ENCODE results near the gene COPS7B.
A peak's percentile ranks its signal among the peaks of the same experiment; 100 is the strongest.
"Not testable (repeated sequence)": the region's sequence is repeated elsewhere in the genome, so short reads cannot be mapped to it uniquely, and the experiment has no call there.

The COPS7B gene

GRCh38 chr2:231786177-231786916 is at the start of gene COPS7B:
Gene COPS7B (plus strand): TSS chr2:231786445. CDS start chr2:231788571, 2,126 bp downstream.
- peak; percentile 83 for DNase-seq

GRCh38 chr2:231737761-231738160 is 48.5 kb upstream of the COPS7B start:
- no peak for DNase-seq

- no peak for DNase-seq
Measured at GRCh38 chr2:231743376-231744116, 42.7 kb upstream of the COPS7B start.

GRCh38 chr2:231745303-231746038 is 40.8 kb upstream of the COPS7B start:
- DNase-seq: no peak

GRCh38 chr2:231748153-231748896 is 37.9 kb upstream of the COPS7B start:
- DNase-seq: not testable (repeated sequence)

- DNase-seq: not testable (repeated sequence)
Measured at GRCh38 chr2:231749016-231749415, 37.2 kb upstream of the COPS7B start.

GRCh38 chr2:231751042-231751815 is 35.0 kb upstream of the COPS7B start:
- DNase-seq: no peak

GRCh38 chr2:231752061-231752460 is 34.2 kb upstream of the COPS7B start:
- DNase-seq: no peak

DNA sequence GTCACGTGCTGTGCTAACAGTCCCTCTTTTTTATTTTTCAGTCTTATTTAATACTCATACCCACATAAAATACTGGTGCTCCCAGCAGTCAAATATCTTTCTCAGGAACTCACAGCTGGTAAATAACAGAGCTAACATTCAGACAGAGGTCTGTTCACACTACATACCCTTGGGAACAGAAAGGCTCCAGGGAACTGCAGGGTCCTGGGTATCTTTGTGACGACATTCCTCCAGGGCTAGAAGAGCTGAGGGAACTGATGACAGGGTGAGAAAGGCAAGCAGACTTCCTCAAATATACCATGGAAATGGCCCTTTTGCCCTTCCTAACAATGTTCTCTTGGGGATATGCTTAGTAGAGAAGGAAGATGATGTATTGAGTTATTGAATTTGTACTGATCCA is 24.5 kb upstream of the COPS7B start:
- DNase-seq: no peak

DNA sequence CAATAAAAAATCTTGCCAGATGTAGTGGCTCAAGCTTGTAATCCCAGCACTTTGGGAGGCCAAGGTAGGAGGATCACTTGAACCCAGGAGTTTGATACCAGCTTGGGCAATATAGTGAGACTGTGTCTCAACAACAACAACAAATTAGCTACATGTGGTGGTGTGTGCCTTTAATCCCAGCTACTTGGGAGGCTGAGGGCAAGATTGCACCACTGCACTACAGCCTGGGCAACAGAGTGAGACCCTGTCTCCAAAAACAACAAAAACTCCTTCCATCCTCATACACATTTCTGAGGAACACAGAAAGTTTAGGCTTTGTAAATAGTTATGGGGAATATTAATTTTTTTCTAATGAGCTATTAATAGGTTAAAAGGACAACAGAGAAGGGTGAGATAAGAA is 22.1 kb upstream of the COPS7B start:
- no peak for DNase-seq

GRCh38 chr2:231764760-231765159 is 21.5 kb upstream of the COPS7B start:
- no peak for DNase-seq

- peak; percentile 51 for DNase-seq
Measured at GRCh38 chr2:231765496-231765929, 20.7 kb upstream of the COPS7B start.

DNA sequence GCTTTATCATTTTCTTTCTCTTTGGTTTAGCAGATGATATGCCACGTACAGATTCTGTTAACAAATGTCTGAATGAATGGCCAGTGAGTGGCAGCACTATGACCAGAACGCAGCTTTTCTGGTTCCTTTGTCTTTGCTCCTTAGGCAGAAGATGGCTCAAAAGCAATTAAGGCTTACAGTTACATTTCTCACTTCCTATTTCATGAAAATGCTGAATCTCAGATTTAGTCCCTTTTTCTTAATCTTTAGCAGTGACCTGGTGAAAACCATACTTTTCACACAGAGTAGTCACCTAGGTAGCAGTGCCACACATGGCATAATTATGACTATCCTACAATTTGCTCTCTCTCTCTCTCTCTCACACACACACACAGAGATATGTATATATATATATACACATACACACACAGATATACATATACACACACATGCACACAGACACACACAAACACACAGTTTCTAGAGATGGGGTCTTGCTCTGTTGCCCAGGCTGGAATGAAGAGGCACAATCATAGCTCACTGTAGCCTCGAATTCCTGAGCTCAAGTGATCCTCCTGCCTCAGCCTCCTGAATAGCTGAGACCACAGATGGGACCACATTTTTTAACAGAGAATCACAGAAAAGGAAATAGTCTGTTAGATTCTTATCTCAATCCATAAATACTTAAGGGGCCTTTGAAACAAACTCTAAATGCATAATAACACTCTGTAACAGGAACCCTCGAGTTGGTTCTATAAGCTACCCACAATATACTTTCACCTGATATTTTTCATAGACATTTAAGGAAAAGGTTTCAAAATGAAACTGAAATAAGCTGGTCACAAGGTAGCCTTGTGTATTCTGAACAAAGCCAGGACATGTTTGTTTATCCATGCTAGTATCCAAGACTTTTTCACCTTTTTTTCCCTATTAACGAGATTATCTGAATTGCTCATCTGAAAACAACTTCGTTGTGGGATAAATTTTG is 16.8 kb upstream of the COPS7B start:
- DNase-seq: peak; percentile 72

DNA sequence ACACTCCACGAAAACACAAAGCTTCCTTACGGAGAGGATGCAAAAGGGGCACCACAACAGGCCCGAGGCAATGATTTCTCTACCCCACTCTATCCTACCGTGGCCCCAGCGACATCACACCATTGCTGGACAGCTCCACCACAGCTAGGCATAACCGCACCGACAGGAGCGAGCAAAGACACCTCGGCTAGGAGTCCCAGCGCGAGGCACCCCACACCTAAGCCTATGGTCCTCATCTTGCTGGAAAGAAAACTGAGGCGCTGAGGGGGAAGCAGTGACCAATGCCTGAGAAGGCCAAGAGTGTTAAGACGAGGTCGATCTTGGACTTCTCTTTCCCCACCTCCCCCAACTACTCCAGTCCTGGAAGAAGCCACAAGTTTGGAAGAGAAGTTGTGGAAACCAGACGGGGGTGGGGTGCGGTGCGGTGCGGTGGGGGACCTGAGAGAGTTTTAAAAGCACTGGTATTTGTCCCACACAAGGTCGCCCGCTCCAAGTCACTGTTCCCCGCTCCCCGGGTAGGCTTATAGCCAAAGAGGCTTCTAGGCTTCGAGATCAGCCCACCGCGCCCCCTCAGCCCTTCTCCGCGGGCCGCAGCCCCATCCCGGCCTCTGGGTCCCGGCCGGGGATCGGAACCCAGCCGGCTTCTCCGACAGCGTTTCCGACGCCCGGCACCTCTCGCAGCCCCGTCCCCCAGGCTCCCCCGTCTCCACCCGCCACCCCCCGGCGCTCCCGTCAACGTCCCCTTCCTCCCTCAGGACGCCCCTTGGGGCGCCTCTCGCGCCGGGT is 5.9 kb upstream of the COPS7B start:
- DNase-seq: peak; percentile 50

- peak; percentile 95 for DNase-seq
Measured at GRCh38 chr2:231780909-231781797, 5.1 kb upstream of the COPS7B start, which contains the start of gene PDE6D. Gene PDE6D (minus strand): TSS chr2:231781282. CDS start chr2:231781114, 168 bp downstream.

DNA sequence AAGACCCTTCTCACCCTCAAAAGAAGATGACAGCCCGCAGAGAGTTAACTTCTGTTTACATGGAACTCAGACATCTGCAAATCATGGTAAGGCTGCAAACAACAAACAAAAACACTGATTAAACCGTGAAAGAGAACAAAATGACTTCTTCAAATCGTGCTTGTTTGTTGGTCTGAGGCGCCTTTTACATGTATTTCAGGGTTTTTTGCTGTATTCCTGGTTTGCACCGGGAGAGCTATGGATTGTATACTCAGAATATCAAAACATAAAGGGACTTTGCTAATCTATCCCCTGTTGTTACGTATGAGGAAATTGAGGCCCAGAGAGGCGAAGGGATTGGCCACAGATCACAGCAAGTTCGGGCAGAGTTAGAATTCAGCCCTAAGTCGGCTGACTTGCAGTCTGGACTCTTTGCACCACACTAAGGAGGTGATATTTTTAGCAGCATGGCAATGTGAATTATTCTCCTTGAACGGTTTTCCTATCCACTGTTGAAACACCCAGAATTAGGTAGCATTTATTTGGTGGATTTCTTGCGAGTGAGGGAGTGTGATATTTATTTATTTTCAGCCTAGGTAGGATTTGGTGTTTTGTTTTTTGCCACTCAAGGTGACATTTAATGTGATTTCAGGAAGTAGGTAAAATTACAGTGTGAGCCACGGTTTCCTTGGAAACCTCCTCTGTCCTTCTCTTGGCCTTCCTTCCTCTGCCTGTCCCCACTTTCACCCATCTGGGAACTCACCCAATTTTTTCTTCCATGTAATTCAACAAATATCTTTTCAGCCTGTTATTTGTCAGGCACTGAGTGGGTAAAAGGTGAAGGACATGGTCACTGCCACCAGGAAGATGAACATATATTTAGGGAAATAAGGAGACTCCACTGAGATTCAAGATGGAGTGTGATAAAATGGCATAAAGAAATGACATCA is 4.2 kb upstream of the COPS7B start:
- DNase-seq: peak; percentile 34

DNA sequence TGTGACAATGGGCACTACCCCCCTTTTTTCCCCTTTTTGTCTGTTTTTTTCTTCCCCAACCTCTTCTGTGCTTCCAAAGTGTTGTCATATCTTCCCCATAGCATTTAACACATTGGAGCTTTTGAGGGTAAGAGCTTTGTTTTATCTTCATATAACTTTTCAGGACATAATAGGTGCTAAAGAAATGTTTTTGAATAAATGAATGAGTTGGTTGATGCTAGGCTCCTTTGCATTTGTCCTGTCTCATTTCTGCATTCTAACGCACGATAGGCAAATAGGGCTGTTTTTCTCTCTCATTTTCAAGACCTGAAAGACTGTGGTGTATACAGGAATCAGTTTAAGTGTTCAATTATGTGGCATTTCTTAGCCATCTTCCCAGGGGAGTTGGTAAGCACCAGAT is 832 bp upstream of the COPS7B start:
- DNase-seq: no peak

DNA sequence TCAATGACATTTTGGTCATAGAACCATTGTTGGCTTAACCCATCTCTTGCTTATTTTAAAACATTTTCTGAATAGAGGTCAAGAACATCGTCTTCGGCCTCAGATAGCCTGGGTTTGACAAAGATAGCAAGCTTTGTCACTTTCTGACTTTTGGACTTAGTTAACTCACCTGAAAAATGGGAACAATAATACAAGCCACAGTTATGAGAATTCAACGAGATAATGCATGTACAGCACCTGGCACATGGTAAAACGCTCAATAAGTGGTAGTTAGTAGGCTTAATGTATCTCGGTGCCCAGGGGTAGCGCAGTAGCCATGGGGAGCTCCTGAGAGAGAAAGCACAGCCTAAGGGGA is 446 bp upstream of the COPS7B start:
- no peak for DNase-seq

Measured in RPMI8226 (cell line).